Embryonic facial prominence (tissue), 1 donor: Measurements from ENCODE around the gene NBPF4.
"Not testable (repeated sequence)": the region's sequence is repeated elsewhere in the genome, so short reads cannot be mapped to it uniquely, and the experiment has no call there.

Experiments
- DNase-seq: peaks from one replicate; pipeline ENCODE4 v3.0.0-alpha.2; 2016; ENCODE audit errors: extremely low spot score

NBPF4 gene

DNA sequence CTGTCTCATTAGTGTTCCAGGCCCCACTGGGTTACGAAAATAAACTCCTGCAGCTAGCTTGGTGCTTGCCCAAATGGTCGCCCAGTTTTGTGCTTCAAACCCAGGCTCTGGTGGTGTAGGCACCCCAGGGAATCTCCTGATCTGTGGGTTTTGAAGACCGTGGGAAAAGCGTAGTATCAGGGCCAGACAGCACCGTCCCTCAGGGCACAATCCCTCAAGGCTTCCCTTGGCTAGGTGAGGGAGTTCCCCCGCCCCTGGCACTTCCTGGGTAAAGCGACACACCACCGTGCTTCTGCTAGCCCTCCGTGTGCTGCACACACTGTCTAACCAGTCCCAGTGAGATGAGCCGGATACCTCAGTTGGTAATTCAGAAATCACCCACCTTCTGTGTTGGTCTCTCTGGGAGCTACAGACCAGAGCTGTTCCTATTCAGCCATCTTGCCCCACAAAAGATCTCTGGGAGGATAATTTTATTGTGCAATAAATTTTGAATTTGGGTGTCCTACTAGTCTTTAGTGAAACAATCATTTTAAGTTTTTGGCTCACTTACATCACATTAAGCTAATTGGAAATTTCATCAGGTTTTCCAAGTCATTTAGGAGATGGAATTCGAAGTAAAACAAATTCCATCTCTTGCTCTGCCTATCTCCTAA is 34.3 kb downstream of the NBPF4 start:
- DNase-seq: no peak

DNA sequence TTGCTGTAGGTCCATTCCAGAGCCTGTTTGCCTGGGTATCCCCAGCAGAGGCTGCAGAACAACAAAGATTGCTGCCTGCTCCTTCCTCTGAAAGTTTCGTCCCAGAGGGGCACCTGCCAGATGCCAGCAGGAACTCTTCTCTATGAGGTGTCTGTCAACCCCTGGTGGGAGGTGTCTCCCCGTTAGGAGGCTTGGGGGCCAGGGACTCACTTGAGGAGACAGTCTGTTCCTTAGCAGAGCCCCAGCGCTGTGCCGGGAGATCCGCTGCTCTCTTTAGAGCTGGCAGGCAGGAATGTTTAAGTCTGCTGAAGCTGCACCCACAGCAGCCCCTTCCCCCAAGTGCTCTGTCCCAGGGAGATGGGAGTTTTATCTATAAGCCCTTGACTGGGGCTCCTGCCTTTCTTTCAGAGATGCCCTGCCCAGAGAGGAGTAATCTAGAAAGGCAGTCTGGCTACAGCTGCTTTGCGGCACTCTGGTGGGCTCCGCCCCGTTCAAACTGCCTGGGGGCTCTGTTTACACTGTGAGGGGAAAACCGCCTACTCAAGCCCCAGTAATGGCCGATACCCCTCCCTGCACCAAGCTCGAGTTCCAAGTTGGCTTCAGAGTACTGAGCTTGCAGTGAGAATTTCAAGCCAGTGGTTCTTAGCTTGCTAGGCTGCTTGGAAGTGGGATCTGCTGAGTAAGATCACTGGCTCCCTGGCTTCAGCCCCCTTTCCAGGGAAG is 35.0 kb downstream of the NBPF4 start:
- DNase-seq: no peak

DNA sequence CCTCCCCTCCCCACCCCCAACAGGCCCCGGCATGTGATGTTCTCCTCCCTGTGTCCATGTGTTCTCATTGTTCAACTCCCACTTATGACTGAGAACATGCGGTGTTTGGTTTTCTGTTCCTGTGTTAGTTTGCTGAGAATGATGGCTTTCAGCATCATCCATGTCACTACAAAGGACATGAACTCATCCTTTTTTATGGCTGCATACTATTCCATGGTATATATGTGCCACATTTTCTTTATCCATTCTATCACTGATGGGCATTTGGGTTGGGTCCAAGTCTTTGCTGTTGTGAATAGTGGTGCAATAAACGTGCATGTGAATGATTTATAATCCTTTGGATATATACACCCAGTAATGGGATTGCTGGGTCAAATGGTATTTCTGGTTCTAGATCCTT is 40.3 kb downstream of the NBPF4 start:
- DNase-seq: not testable (repeated sequence)

DNA sequence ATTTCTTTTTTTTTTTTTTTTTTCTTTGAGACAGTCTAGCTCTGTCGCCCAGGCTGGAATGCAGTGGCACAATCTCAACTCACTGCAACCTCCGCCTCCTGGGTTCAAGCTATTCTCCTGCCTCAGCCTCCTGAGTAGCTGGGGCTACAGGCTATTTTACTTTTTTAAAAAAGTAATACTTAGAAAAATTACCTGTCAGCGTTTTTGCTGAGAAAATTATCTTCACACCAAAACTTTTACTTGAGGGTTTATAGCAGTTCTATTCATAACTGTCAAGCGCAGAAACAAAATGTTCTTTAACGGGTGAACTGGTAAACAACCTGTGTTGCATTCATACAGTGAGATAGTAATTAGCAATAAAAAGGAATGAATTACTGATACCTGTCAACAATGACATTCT is 42.2 kb downstream of the NBPF4 start:
- no peak for DNase-seq

DNA sequence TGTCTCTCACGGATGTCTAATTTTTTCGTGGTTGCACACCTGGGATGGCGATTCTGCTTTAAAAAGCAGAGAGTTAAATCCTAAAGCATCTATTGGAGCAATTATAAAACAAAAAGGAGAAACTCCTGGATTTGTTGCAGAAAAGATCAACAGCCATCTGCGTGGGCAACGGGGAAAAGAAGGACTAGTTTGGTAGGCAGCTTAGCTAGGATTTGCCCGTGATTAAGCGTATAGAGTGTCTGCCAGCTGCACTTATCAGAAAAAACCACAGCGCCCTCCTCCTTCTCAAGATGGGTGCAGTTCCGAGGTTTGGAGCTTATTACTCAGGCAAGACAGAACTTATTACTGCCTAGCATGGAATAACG is 43.2 kb downstream of the NBPF4 start:
- DNase-seq: peak; percentile 27

DNA sequence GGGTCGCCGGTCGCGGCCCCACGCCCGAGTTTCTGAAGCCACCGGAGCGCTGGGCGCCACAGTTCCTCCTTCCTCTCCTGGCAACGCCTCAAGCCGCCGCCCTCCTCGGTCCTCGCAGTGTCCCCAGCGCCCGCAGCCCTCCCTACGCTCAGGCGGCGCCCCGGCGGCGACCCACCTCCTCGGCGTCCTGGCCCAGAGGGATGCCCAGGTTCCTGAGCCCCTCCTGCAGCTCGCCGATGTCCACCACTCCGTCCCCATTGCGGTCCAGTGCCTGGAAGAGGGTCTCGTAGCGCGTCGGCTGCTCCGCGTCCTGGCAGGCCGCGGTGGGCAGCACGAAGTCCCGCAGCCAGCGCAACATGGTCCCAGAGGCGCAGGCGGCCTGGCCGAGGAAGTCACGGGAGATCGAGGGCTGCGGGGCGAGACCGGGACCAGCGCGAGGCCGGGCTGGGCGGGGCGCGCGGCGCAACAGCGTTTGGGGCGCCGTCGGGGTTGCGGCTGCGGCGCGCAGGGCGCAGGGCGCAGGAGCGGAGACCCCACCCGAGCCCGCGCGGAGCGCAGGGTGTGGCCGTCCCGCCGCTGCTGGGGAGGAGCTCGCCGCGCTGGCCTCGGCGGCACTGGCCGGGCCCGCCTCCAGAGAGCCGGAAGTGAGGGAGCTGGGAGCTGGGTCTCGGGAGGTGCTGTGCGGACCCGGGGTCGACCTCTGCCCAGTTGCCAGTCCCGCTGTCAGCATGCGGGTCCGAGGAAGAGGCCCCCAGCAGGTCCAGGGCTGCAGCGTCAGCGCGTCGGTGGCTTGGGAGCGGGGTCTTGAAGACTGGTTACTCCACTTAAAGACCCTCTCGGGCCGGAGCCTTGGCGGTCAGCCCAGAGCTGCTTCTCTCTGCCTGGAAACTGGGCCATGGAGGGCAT is 43.8 kb downstream of the NBPF4 start, which contains the start of gene SLC25A24:
TSS of gene SLC25A24 (minus strand) at position 563 of the 906 bp plus-strand sequence. CDS start at position 358, 205 bp downstream.
- DNase-seq: peak; percentile 39

DNA sequence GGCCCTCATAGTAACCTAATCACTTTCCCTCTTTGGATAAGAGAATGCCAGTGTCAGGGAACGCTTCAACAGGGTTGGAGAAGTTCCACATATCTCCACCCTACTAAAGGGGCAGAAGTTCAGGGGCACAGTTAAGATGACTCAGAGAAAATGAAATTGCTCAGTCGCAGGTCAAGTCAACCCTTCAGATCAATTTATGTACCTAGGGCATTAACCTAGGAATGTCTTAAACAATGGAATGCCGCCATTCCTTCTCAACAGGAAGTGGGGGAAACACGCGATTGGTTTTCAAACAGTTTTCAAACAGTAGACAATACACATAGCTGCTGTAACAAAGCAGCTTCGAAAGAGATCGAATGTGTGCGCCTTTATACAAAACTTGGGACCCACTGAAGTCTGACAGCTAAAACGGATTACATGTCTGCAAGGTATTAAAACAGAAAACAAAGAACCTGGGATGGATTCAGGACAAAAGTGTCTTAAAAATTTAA is 44.6 kb downstream of the NBPF4 start:
- no peak for DNase-seq

DNA sequence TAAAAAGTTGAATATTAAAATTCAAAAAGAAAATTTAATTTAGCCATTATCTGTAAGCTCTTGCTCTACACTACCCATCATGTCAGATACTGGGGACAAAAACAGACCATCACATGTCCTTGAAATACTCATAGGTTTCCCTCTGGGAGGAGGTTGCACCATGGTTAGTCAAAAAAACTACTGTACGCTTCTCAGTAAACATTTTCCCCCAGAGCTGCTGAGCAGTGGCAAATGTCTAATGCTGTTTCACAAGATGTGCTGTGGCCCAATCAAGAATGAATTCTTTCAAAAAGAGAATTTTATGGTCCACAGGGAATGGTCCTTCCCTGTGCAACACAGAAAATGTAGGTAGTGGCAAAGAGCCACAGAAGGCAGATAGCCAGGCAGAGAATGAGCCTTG is 49.8 kb downstream of the NBPF4 start:
- no peak for DNase-seq

DNA sequence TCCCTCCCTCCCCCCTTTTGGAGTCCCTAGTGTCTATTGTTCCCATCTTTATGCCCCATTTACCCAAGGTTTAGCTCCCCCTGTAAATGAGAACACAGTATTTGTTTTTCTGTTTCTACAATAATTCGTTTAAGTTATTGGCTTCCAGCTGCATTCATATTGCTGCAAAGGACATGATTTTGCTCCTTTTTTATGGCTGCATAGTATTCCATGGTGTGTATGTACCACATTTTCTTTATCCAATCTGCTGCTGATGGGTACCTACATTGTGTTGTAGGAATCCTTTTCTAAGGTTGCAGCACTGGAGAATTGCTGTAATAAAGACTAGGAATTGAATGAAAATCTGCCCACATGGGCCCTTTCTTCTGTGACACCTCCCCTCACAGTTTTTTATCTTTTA is 50.5 kb downstream of the NBPF4 start:
- DNase-seq: no peak

DNA sequence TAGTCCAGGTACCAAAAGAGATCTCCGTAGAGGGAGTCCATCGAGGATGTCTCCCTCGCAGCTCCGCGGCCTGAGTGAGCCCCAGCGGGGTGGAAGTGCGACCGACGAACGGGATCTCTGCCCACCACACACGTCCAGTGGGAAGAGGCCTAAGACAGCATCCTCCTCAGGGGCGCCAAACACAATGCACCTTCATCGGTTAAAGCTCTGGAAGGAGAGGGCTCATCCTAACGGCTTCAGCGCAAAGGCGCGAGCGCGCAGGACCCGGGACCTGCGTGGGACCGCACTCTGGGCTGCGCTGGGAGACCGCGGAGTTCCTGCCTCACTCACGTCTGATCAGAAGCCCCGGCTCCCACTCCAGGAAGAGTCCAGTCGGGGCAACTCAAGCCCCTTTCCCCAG is 51.3 kb downstream of the NBPF4 start:
- DNase-seq: no peak

DNA sequence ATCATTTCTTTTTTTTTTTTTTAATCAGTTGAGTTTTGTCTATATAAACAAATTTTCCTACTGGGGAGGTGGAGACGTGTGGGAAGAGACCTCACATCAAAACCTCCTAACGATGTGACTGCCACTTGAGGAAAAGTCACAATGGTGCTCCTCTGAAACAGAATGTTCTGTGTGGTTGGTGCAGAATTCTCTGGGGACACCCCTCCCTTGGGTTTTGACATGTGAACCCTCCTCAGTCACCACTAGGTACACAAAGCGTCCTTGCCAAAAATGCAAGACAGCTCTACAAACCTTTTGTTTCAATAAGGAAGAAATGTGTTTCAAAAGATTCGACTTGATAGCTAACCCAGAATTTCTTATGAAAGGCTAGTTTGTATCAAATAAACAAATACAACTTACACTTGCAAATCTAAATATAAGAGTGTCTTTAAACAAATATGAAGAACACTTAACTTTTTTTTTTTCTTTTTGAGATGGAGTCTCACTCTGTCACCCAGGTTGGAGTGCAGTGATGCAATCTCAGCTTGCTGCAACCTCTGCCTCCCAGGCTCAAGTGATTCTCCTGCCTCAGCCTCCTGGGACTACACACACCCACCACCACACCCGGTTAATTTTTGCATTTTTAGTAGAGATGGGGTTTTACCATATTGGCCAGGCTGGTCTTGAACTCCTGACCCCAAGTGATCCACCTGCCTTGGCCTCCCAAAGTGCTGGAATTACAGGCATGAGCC is 53.0 kb downstream of the NBPF4 start:
- no peak for DNase-seq

DNA sequence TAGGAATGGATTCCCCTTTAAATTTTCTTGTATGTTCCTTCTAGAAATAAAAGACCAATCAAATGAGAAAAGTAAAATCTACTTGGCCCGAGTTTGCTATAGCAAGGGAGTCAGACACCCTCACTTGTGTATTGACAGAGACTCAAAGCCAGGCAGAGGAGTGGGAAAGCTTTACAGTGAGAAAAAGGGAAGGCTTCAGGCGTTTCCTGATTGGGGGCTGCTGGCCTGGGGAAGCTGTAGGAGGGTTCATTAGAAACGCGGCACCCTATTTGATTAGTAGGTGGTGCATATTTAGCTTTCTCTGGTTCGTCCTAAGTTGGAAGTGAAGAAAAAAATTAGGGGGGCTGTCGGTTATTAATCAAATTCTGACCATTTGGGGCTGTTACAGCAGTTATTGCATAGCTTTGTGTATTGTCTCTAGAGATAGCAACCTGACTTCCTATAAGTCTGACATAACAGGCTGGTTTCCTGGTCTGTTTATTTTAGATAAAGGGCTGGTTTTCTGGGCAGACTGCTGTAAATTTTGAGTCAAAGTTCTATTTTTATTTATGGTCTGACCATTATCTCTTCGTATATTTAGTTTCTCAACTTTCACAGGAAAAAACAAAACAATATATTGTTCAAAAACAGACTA is 53.8 kb downstream of the NBPF4 start:
- no peak for DNase-seq

DNA sequence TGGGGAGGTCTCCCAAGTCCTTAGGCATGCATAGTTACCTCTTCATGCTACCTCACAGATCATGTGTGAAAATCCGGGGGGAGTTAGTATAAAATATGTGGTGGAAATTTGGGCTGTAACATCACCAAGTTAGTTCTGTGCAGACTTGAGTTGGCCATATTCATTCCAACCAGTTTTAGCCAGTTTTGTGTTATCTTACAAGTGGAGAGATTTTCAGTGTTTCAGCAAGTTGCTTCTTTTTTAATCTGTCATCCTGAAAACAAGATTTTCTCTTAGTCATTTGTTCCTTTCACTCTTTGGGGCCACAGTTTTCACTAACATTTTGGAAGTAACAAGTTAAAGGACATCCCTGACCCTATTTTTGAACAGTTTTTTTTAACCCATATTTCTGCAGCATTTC is 55.1 kb downstream of the NBPF4 start:
- no peak for DNase-seq

DNA sequence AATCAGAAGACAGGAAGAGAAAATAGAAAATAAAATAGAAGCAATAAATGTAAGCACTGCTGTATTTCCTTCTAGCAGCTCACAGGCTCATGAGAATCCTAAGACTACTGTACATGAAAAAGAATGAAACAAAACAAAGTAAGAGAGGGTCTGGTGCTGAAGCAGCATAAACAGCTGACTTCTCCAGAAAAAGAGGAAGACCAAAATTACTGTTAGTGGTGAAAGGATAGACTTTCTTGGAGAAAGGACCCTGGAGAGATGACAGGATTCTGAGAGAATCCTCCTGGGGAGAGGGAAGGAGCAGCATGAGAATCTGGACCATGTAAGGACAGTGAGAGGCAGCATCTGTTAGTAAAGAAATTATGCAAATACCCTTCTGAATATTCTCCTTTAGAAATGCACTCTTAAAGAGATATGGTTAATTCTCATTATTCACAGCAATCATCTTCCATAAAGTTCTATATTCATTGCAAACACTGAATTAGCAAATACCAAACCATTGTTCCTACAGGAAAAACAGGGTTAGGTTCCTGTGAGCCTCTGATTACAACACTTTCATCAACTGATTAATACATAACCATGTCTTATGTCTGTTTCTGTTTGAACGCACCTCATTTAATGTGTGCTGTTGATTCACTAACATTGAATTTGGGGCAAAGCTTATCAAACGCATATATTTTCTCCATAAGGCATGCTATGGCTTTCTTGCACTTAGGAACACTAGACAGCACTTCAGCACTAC is 60.7 kb downstream of the NBPF4 start:
- DNase-seq: no peak

DNA sequence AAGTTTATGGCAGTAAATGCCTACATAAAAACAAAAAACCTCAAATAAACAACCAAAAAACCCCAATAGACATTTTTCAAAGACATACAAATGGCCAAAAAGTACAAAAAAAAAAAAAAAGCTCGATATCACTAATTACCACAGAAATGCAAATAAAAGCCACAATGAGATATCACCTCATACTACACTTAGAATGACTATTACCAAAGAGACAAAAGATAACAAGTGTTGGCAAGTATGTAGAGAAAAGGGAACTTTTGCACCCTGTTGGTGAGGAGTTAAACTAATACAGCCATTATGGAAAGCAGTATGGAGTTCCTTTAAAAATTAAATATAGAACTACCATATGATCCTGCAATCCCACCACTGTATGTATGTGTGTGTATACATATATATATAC is 64.9 kb downstream of the NBPF4 start:
- DNase-seq: no peak
